ENCODE data around the gene ATR. TPM values are rescaled to one million over a fixed set of nuclear protein-coding genes. Genes with fewer than 3 reads are reported as not detected.
"Not testable (repeated sequence)": the region's sequence is repeated elsewhere in the genome, so short reads cannot be mapped to it uniquely, and the experiment has no call there.

Gene ATR
- total RNA-seq, 4 donors from 2014 or later = 9.5 to 16.6 (median 13.3) TPM

GRCh38 chr3:142613491-142613890 is 35.0 kb upstream of the ATR start:
- Histone ChIP-seq H3K36me3 (no peaks in the 10 kb centered on the region), H3K27me3 (no peaks in the 10 kb centered on the region), H3K9me3 (no peaks in the 10 kb centered on the region), H3K27ac (replicated peaks in 1 of 4) (no peak overlapping the region), H3K4me1 (no peaks in the 10 kb centered on the region), H3K4me3 (no peak overlapping the region)
- 77% methylated on average over 1 of the region's 1 CpG for WGBS
- no peak for DNase-seq (ENCODE audit: extremely low spot score)
- intact Hi-C loops (cut with DNase I) = no loop called here
- TF ChIP-seq POLR2AphosphoS5 (IDR thresholded peaks at IDR 0.05) (no peak), EP300 (IDR thresholded peaks at IDR 0.05) (no peak), POLR2A (IDR thresholded peaks at IDR 0.05; ENCODE audit: low read depth) (no peak), CTCF (IDR thresholded peaks at IDR 0.05) (no peak)

- no peak overlapping the region for H3K27ac ChIP-seq (replicated peaks in 1 of 4)
- H3K4me3 ChIP-seq = no peak overlapping the region
- WGBS = 92% methylated on average over 1 of the region's 1 CpG
- H3K4me1 ChIP-seq = no peaks in the 10 kb centered on the region
- no peaks in the 10 kb centered on the region for H3K9me3 ChIP-seq
- no peaks in the 10 kb centered on the region for H3K27me3 ChIP-seq
- no peak for DNase-seq (ENCODE audit: extremely low spot score)
- no peaks in the 10 kb centered on the region for H3K36me3 ChIP-seq
- TF ChIP-seq POLR2AphosphoS5 (IDR thresholded peaks at IDR 0.05) (no peak), CTCF (IDR thresholded peaks at IDR 0.05) (no peak), EP300 (IDR thresholded peaks at IDR 0.05) (no peak), POLR2A (IDR thresholded peaks at IDR 0.05; ENCODE audit: low read depth) (no peak)
- intact Hi-C loops (cut with DNase I) = no loop called here
These were observed 32.7 kb upstream of the ATR start for GRCh38 chr3:142611206-142611605.

- DNase-seq (ENCODE audit: extremely low spot score) = peak; percentile 21
- no peak overlapping the region for H3K4me3 ChIP-seq
- no peaks in the 10 kb centered on the region for H3K4me1 ChIP-seq
- H3K27ac ChIP-seq (replicated peaks in 1 of 4) = no peak overlapping the region
- H3K9me3 ChIP-seq = no peaks in the 10 kb centered on the region
- 92% methylated on average over 1 of the region's 1 CpG for WGBS
- TF ChIP-seq POLR2A (IDR thresholded peaks at IDR 0.05; ENCODE audit: low read depth) (no peak), EP300 (IDR thresholded peaks at IDR 0.05) (no peak), CTCF (IDR thresholded peaks at IDR 0.05) (no peak), POLR2AphosphoS5 (IDR thresholded peaks at IDR 0.05) (no peak)
- H3K36me3 ChIP-seq = no peaks in the 10 kb centered on the region
- intact Hi-C loops (cut with DNase I) = no loop called here
- no peaks in the 10 kb centered on the region for H3K27me3 ChIP-seq
These were observed 30.6 kb upstream of the ATR start for GRCh38 chr3:142609136-142609535.

GRCh38 chr3:142608631-142609030 is 30.1 kb upstream of the ATR start:
- H3K27ac ChIP-seq (replicated peaks in 1 of 4) = no peak overlapping the region
- no peaks in the 10 kb centered on the region for H3K4me1 ChIP-seq
- no peaks in the 10 kb centered on the region for H3K36me3 ChIP-seq
- no peak overlapping the region for H3K4me3 ChIP-seq
- no peak for TF ChIP-seq POLR2AphosphoS5 (IDR thresholded peaks at IDR 0.05)
- no peak for TF ChIP-seq EP300 (IDR thresholded peaks at IDR 0.05)
- no peak for TF ChIP-seq POLR2A (IDR thresholded peaks at IDR 0.05; ENCODE audit: low read depth)
- no peak for TF ChIP-seq CTCF (IDR thresholded peaks at IDR 0.05)
- DNase-seq (ENCODE audit: extremely low spot score) = peak; percentile 89
- intact Hi-C loops (cut with DNase I) = no loop called here
- H3K27me3 ChIP-seq = no peaks in the 10 kb centered on the region
- no peaks in the 10 kb centered on the region for H3K9me3 ChIP-seq
- 100% methylated on average over 1 of the region's 1 CpG for WGBS

- no peak for TF ChIP-seq POLR2A (IDR thresholded peaks at IDR 0.05; ENCODE audit: low read depth)
- TF ChIP-seq CTCF (IDR thresholded peaks at IDR 0.05) = no peak
- no peak for TF ChIP-seq EP300 (IDR thresholded peaks at IDR 0.05)
- TF ChIP-seq POLR2AphosphoS5 (IDR thresholded peaks at IDR 0.05) = no peak
- Histone ChIP-seq H3K27ac (replicated peaks in 1 of 4) (no peak overlapping the region), H3K27me3 (no peaks in the 10 kb centered on the region), H3K4me3 (no peak overlapping the region), H3K9me3 (no peaks in the 10 kb centered on the region), H3K4me1 (no peaks in the 10 kb centered on the region), H3K36me3 (no peaks in the 10 kb centered on the region)
- intact Hi-C loops (cut with DNase I) = no loop called here
- no peak for DNase-seq (ENCODE audit: extremely low spot score)
These were observed 26.4 kb upstream of the ATR start for GRCh38 chr3:142604940-142605339.

GRCh38 chr3:142603386-142603705 is 24.8 kb upstream of the ATR start:
- H3K36me3 ChIP-seq; intact Hi-C loops (cut with DNase I): not testable (repeated sequence)

More at GRCh38 chr3:142603386-142603705, 24.8 kb upstream of the ATR start:
- not testable (repeated sequence) for H3K4me3 ChIP-seq; H3K4me1 ChIP-seq; H3K27me3 ChIP-seq; H3K9me3 ChIP-seq; H3K27ac ChIP-seq (replicated peaks in 1 of 4)
- 97% methylated on average over 7 of the region's 7 CpGs for WGBS
- peak; percentile 17 for DNase-seq (ENCODE audit: extremely low spot score)

Measured in esophagus muscularis mucosa (tissue), 4 donors.